ENCODE data around the gene LMTK2. TPM values are rescaled to one million over a fixed set of nuclear protein-coding genes. Genes with fewer than 3 reads are reported as not detected.

The LMTK2 gene
- 8.0 to 12.3 TPM (median 9.3 TPM) in 5 replicates for total RNA-seq (2022; extraction: Qiagen RNA extraction; ENCODE audit: low read depth)

GRCh38 chr7:98106647-98107312 is at the start of gene LMTK2:
Gene LMTK2 (plus strand): TSS chr7:98106862. CDS start chr7:98107178, 316 bp downstream.

GRCh38 chr7:98211221-98211675 is 104.6 kb downstream of the LMTK2 start, which contains the start of gene BHLHA15:
Gene BHLHA15 (plus strand): TSS chr7:98211439. CDS start chr7:98212310, 871 bp downstream.

DNA sequence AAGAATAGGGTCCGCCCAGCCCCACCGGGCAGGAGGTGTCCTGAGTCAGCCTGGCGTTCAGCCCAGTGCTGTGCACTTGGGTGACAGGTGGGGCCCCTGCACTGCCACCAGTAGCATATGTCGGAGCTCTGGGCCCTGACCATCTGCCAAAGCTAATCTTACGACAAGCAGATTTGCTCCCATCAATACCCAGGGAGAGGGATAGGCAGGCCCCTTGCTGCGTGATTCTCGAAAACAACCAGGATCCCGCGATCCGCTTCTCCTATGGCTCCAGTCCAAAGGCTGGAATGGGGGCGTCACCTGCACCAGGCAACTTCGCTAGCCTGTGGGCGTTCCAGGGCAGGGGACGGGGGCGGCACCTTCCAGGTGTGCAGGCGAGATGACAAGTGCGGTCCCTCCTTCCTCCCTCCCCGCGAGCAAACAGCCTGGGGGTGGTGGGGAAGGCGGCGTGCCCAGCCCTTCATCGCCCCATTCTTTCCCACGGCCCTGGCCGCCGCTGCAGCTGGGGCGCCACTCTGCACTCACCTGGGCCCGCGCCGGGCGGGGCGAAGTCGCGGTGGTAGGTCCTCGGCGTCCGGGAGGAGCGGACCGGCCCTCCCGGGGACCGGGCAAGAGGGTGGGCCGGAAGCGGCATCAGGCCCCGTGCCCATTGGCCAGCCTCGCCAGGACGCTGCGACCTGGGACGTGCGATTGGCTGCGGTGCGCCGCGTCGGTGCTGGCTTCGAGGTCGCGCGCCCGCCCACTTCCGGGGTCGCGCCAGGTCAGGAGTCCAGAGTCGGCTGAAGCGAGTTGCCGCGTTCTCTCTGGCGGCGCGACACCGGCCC is 145.2 kb downstream of the LMTK2 start, which contains the start of gene TECPR1:
TSS of gene TECPR1 (minus strand) at position 632 of the 824 bp plus-strand sequence. CDS start 6,086 bp downstream, outside the sequence.

Other genes starting within 250 kb of the LMTK2 start
- gene ASNS, start 234.5 kb upstream of the LMTK2 start, total RNA-seq (2022; extraction: Qiagen RNA extraction; ENCODE audit: low read depth) = 49.6 to 70.2 TPM (median 60.5 TPM) in 5 replicates
- gene OCM2, start 116.7 kb upstream of the LMTK2 start, total RNA-seq (2022; extraction: Qiagen RNA extraction; ENCODE audit: low read depth) = not detected in 5 replicates
- gene BHLHA15, start 104.6 kb downstream of the LMTK2 start, total RNA-seq (2022; extraction: Qiagen RNA extraction; ENCODE audit: low read depth) = 0.36 to 0.56 TPM (median 0.53 TPM) in 4 of 5 replicates, not detected in the other
- 3.5 to 12.3 TPM (median 7.6 TPM) in 5 replicates for gene TECPR1, start 145.4 kb downstream of the LMTK2 start, total RNA-seq (2022; extraction: Qiagen RNA extraction; ENCODE audit: low read depth)
- 120 to 188 TPM (median 162 TPM) in 5 replicates for gene BRI3, start 174.8 kb downstream of the LMTK2 start, total RNA-seq (2022; extraction: Qiagen RNA extraction; ENCODE audit: low read depth)

Data from A549 treated with ZK216348 at 1 μM for 4 hours (cell line).